ENCODE data around the gene CHST8.

DNA sequence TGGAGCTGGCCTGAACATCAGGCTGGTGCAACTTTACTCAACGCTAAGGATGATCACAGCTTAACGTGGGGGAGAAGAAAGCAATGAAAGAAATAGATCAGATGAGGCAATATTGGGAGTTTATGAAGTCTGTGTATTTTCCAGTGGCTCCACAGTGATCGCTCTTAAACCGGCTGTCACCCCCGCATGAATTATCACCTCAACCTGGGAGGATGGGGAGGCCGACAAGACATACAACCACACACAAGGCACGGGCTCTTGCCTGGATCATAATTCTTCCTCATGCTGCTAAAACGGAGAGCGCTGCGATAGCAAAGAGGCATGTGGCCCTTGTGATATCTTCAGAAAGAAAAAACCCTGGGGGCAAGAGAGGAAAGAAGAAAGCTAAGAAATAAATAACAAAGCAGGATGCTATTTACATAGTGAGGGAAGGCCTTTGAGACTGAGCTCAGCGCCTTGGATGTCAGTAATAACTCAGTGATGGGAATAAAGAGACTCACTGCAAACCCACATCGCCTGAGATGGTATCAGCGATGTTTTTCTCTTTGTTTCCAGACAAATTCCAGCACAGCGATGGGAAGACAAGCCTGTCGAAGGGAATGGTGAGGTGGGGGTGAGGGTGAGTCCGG is 19.1 kb upstream of the CHST8 start:
- TF ChIP-seq, protein P1, sequence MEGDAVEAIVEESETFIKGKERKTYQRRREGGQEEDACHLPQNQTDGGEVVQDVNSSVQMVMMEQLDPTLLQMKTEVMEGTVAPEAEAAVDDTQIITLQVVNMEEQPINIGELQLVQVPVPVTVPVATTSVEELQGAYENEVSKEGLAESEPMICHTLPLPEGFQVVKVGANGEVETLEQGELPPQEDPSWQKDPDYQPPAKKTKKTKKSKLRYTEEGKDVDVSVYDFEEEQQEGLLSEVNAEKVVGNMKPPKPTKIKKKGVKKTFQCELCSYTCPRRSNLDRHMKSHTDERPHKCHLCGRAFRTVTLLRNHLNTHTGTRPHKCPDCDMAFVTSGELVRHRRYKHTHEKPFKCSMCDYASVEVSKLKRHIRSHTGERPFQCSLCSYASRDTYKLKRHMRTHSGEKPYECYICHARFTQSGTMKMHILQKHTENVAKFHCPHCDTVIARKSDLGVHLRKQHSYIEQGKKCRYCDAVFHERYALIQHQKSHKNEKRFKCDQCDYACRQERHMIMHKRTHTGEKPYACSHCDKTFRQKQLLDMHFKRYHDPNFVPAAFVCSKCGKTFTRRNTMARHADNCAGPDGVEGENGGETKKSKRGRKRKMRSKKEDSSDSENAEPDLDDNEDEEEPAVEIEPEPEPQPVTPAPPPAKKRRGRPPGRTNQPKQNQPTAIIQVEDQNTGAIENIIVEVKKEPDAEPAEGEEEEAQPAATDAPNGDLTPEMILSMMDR (conservative IDR thresholded peaks at IDR 0.05), result no peak
- TF ChIP-seq EZH2 (IDR thresholded peaks at IDR 0.05; ENCODE audit: low read depth), result no peak
